Activated gamma-delta T cell (primary cell): Measurements from ENCODE around the gene BAX.

Experiments
- DNase-seq: peaks from one replicate; lab custom pipeline; 2025; lab: John Stamatoyannopoulos, UW

The BAX gene

GRCh38 chr19:48962029-48962848 lies 7.6 kb downstream of the BAX start:
- DNase-seq = no peak

GRCh38 chr19:48962849-48963165 lies 8.1 kb downstream of the BAX start:
- DNase-seq = no peak

GRCh38 chr19:48963371-48964204 lies 8.9 kb downstream of the BAX start:
- DNase-seq = peak; percentile 48

GRCh38 chr19:48964205-48965039 lies 9.7 kb downstream of the BAX start:
- no peak for DNase-seq

GRCh38 chr19:48965040-48965805 lies 10.5 kb downstream of the BAX start, which contains the start of gene FTL:
TSS of gene FTL (plus strand) at chr19:48965309. CDS start at chr19:48965508, 199 bp downstream.
- peak; percentile 75 for DNase-seq

- DNase-seq = peak; percentile 65
Measured at GRCh38 chr19:48965806-48966540, 11.3 kb downstream of the BAX start.

GRCh38 chr19:48966541-48967345 lies 12.1 kb downstream of the BAX start:
- DNase-seq = no peak

GRCh38 chr19:48967346-48968178 lies 12.9 kb downstream of the BAX start:
- DNase-seq = no peak

GRCh38 chr19:48968179-48968661 lies 13.5 kb downstream of the BAX start:
- DNase-seq = no peak

- no peak for DNase-seq
Measured at GRCh38 chr19:48968813-48969218, 14.1 kb downstream of the BAX start.

- no peak for DNase-seq
Measured at GRCh38 chr19:48969276-48970138, 14.8 kb downstream of the BAX start.

- no peak for DNase-seq
Measured at GRCh38 chr19:48970139-48970766, 15.6 kb downstream of the BAX start.

- DNase-seq = no peak
Measured at GRCh38 chr19:48970923-48971395, 16.3 kb downstream of the BAX start.

- DNase-seq = no peak
Measured at GRCh38 chr19:48975947-48976847, 21.5 kb downstream of the BAX start.

- DNase-seq = no peak
Measured at GRCh38 chr19:48977061-48977460, 22.4 kb downstream of the BAX start.

GRCh38 chr19:48982280-48982679 lies 27.6 kb downstream of the BAX start:
- no peak for DNase-seq
